Right lobe of liver (tissue), 6 donors: Measurements from ENCODE around the gene BEST2. TPM values are rescaled to one million over a fixed set of nuclear protein-coding genes. Genes with fewer than 3 reads are reported as not detected.
"Not testable (repeated sequence)": the region's sequence is repeated elsewhere in the genome, so short reads cannot be mapped to it uniquely, and the experiment has no call there.

Source experiments
- ATAC-seq, 4 donors: fragments of 200-7000 bp; cut with Tn5 transposase; one replicate each; pipeline ENCODE4 v1.9.1; 2020; ENCODE audit warnings: mild to moderate bottlenecking in 4 of 4, moderate library complexity in 4 of 4
- DNase-seq, 3 donors: peaks; one replicate each; pipeline ENCODE4 v3.0.0-alpha.2; 2020
- H3K27ac ChIP-seq, 3 donors: fragments of 200-600 bp; one replicate each; pipeline ENCODE4 v1.8.0; 2022
- H3K27me3 ChIP-seq, 2 donors: fragments of 200-600 bp; one replicate each; pipeline ENCODE4 v1.8.0; 2022
- H3K36me3 ChIP-seq, 4 donors: fragments of 200-600 bp; sonication (generic) in 1 of 4; one replicate each; pipeline versions ENCODE4 v1.5.1 to v1.8.0; 2017 to 2022; ENCODE audit warnings: control low read depth in 1 of 4
- H3K4me1 ChIP-seq, 4 donors: fragments of 200-600 bp; sonication (generic) in 1 of 4; one replicate each; pipeline versions ENCODE4 v1.5.1 to v1.8.0; 2017 to 2022; ENCODE audit warnings: control low read depth in 1 of 4
- H3K4me3 ChIP-seq, 3 donors: fragments of 200-600 bp; one replicate each; pipeline ENCODE4 v1.8.0; 2022
- H3K9me3 ChIP-seq, 4 donors: fragments of 200-600 bp; sonication (generic) in 1 of 4; one replicate each; pipeline versions ENCODE4 v1.5.1 to v1.8.0; 2017 to 2022; ENCODE audit warnings: control low read depth in 1 of 4
- CTCF ChIP-seq, 4 donors: fragments of 200-600 bp in 3 of 4; fragments of 450-650 bp in 1 of 4; IDR thresholded peaks; one replicate each; pipeline versions ENCODE4 v1.5.1 to v1.8.0; 2016 to 2022; ENCODE audit warnings: antibody characterized with exemption in 4 of 4, mild to moderate bottlenecking in 2 of 4
- POLR2A ChIP-seq: fragments of 450-650 bp; IDR thresholded peaks from one replicate; pipeline ENCODE4 v1.6.1; 2017; ENCODE audit warnings: antibody characterized with exemption, mild to moderate bottlenecking
- WGBS: methylation state at CpG from one replicate; pipeline ENCODE4 v1.1.6; 2018; ENCODE audit warnings: low coverage, low lambda C conversion rate; ENCODE audit not compliant: insufficient coverage; ENCODE audit errors: missing lambda C conversion rate; 5-methylcytosine and 5-hydroxymethylcytosine counted together
- intact Hi-C, 2 donors: fragments of 100-400 bp; cut with DNase I; formaldehyde crosslinking; loops; one replicate each; pipeline versions ENCODE4 v1.11.2 to v1.14.1; 2022
- total RNA-seq, 6 experiments: library from RNA; depleted of rRNA in 2 of 6; stranded (reverse); fragments of >200 nt in 2 of 6; fragmentation: NEBNext Ultra II Directional in 3 of 6; extraction: Animal tissue kit (Norgen Biotek cat#: 25700) in 3 of 6; gene quantifications; one replicate each; pipeline versions ENCODE4 v1.1.0 to v1.2.4, GENCODE V29; 2016 to 2023
- donor health status: DM: no; HTN: yes; CAD: no.
- donor health status: DM: no; HTN: no; CAD: no.
- donor health status: DM: no; HTN: no; CAD: no.
- donor health status: DM: no; HTN: yes; CAD: no.
- donor health status: DM: no; HTN: yes; CAD: no.

Gene BEST2
- total RNA-seq, 6 experiments from 2014 or later = not detected

GRCh38 chr19:12721656-12722565 is 29.7 kb upstream of the BEST2 start:
- peak overlapping the region; percentile 56 to 75 (median 60) for H3K4me3 ChIP-seq
- peaks cover 0 to 16% (median 3%) of the 10 kb centered on the region in 4 donors for H3K4me1 ChIP-seq
- no peaks in the 10 kb centered on the region for H3K9me3 ChIP-seq
- intact Hi-C loops = loop anchor here in 1 of 2 donors (10.0 kb wide), 1 partner anchor 53 kb away; the partner anchor contains the start of gene HOOK2
- DNase-seq (peak; percentile 65 to 69 (median 66)), ATAC-seq (peak; percentile 45 to 61 (median 52))
- no peaks in the 10 kb centered on the region for H3K27me3 ChIP-seq
- WGBS = 0% methylated on average over 17 of the region's 65 CpGs
- TF ChIP-seq POLR2A (no peak), CTCF (IDR thresholded peaks at IDR 0.05) (no peak)
- peak overlapping the region; percentile 71 to 82 (median 81) for H3K27ac ChIP-seq
- peaks cover 0 to 9% (median 5%) of the 10 kb centered on the region in 4 donors for H3K36me3 ChIP-seq

- Histone ChIP-seq H3K36me3 (peaks cover 0 to 11% (median 5%) of the 10 kb centered on the region in 4 donors), H3K9me3 (no peaks in the 10 kb centered on the region), H3K27me3 (no peaks in the 10 kb centered on the region), H3K4me1 (peaks cover 0 to 16% (median 3%) of the 10 kb centered on the region in 4 donors), H3K4me3 (peak overlapping the region; percentile 56 to 75 (median 60)), H3K27ac (peak overlapping the region; percentile 71 to 82 (median 81))
- 2% methylated on average over 28 of the region's 32 CpGs for WGBS
- DNase-seq (peak; percentile 96 to 98 (median 98)), ATAC-seq (peak; percentile 87 to 92 (median 90))
- intact Hi-C loops = loop anchor here in 1 of 2 donors (10.0 kb wide), 1 partner anchor 52 kb away; the partner anchor contains the start of gene HOOK2
- no peak for TF ChIP-seq POLR2A
- TF ChIP-seq CTCF (IDR thresholded peaks at IDR 0.05) = no peak
These were observed 28.8 kb upstream of the BEST2 start for GRCh38 chr19:12722566-12723380.

GRCh38 chr19:12723381-12723640 is 28.3 kb upstream of the BEST2 start:
- intact Hi-C loops = loop anchor here in 1 of 2 donors (10.0 kb wide), 1 partner anchor 51 kb away; the partner anchor contains the start of gene HOOK2
- no peaks in the 10 kb centered on the region for H3K9me3 ChIP-seq
- 5% methylated on average over 7 of the region's 7 CpGs for WGBS
- H3K4me1 ChIP-seq = peaks cover 0 to 16% (median 3%) of the 10 kb centered on the region in 4 donors
- no peak for TF ChIP-seq CTCF (IDR thresholded peaks at IDR 0.05)
- TF ChIP-seq POLR2A = no peak
- DNase-seq = no peak
- peaks cover 0 to 11% (median 5%) of the 10 kb centered on the region in 4 donors for H3K36me3 ChIP-seq
- H3K27ac ChIP-seq = peak overlapping the region; percentile 48 to 81 (median 71)
- peak overlapping the region; percentile 56 to 75 (median 60) for H3K4me3 ChIP-seq
- no peak for ATAC-seq
- H3K27me3 ChIP-seq = no peaks in the 10 kb centered on the region

GRCh38 chr19:12723641-12724426 is 27.8 kb upstream of the BEST2 start, which contains the start of gene TNPO2:
TSS of gene TNPO2 (minus strand) at chr19:12723932. CDS start at chr19:12720977, 2,955 bp downstream.
- ATAC-seq = peak; percentile 18 to 59 (median 49)
- intact Hi-C loops = loop anchor here in 1 of 2 donors (10.0 kb wide), 1 partner anchor 51 kb away; the partner anchor contains the start of gene HOOK2
- WGBS = 9% methylated on average over 11 of the region's 28 CpGs
- peak; percentile 39 to 66 (median 62) for DNase-seq
- H3K36me3 ChIP-seq = peaks cover 0 to 6% (median 2%) of the 10 kb centered on the region in 4 donors
- peak within 1 kb of the TSS; percentile 48 to 81 (median 71) for H3K27ac ChIP-seq
- peaks cover 0 to 16% (median 3%) of the 10 kb centered on the region in 4 donors for H3K4me1 ChIP-seq
- peak within 1 kb of the TSS; percentile 56 to 75 (median 60) for H3K4me3 ChIP-seq
- no peaks in the 10 kb centered on the region for H3K27me3 ChIP-seq
- no peak for TF ChIP-seq CTCF (IDR thresholded peaks at IDR 0.05)
- no peak for TF ChIP-seq POLR2A
- H3K9me3 ChIP-seq = no peaks in the 10 kb centered on the region

- not testable (repeated sequence) for H3K27ac ChIP-seq, H3K4me3 ChIP-seq, DNase-seq, H3K27me3 ChIP-seq, ATAC-seq, H3K9me3 ChIP-seq
- intact Hi-C loops = loop anchor here in 1 of 2 donors (10.0 kb wide), 1 partner anchor 49 kb away; the partner anchor contains the start of gene HOOK2
- Histone ChIP-seq H3K36me3 (peaks cover 0 to 16% (median 11%) of the 10 kb centered on the region in 4 donors), H3K4me1 (peaks cover 0 to 17% (median 4%) of the 10 kb centered on the region in 4 donors)
- WGBS = 71% methylated on average over 10 of the region's 10 CpGs
These were observed 26.0 kb upstream of the BEST2 start for GRCh38 chr19:12725612-12726011.
